HG03135 (cell line): ENCODE results near the gene YIPF2.
"Not testable (repeated sequence)": the region's sequence is repeated elsewhere in the genome, so short reads cannot be mapped to it uniquely, and the experiment has no call there.

Experiments
- ATAC-seq: cut with Tn5 transposase; IDR thresholded peaks from one replicate; pipeline ENCODE4 v1.9.1; 2021; ENCODE audit warnings: mild to moderate bottlenecking, moderate library complexity; ENCODE audit not compliant: unreplicated experiment

The YIPF2 gene

GRCh38 chr19:10941649-10942048 lies 13.2 kb upstream of the YIPF2 start:
- ATAC-seq = not testable (repeated sequence)

DNA sequence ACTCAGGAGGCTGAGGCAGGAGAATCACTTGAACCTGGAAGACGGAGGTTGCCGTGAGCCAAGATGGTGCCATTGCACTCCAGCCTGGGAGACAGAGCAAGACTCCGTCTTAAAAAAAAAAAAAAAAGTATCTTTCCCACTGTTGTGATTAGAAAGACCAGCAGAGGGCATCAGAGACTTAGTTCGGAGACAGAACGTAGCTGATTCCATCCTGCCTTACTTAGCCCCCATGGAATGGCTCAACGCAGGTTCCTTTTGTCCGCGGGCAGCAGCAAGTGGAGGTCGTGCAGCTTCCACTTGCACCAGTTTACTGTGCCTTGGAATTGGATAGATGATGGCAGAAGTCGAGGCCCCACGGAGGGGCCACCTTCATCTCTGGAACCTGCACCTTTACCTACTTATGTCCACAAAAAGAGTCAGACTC lies 8.2 kb upstream of the YIPF2 start:
- no peak for ATAC-seq

DNA sequence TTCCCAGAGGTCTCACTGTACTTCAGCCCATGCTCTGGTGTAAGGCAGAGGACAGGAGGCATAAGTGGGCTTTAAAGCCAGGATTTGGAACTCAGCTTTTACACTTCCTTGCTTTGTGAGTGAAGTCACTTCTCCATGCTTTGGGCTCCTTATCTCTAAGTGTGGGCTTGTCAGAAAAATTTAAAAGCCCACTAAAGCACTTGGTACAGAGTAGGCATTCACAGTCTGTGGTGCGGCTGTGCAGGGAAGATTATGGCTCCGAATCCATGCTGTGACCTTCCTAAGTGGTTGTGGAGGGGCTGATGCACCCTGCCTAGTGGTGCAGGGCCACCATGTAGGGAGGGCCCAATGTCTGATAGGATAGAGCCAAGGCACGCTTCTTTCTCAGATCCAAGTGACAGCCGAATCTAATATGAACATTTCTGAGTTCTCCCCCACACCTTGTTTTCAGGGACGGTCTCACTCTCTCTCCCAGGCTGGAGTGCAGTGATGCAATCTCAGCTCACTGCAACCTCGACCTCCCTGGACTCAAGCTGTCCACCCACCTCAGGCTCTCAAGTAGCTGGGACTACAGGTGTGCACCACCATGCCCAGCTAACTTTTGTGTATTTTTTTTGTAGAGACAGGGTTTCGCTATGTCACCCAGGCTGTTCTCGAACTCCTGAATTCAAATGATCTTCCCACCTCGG lies 7.1 kb upstream of the YIPF2 start:
- no peak for ATAC-seq

- ATAC-seq = no peak
Measured at GRCh38 chr19:10929402-10929794, 959 bp upstream of the YIPF2 start.

GRCh38 chr19:10927730-10928562 lies 493 bp downstream of the YIPF2 start:
- ATAC-seq = peak; percentile 4

- no peak for ATAC-seq
Measured at GRCh38 chr19:10924597-10924996, 3.8 kb downstream of the YIPF2 start.

DNA sequence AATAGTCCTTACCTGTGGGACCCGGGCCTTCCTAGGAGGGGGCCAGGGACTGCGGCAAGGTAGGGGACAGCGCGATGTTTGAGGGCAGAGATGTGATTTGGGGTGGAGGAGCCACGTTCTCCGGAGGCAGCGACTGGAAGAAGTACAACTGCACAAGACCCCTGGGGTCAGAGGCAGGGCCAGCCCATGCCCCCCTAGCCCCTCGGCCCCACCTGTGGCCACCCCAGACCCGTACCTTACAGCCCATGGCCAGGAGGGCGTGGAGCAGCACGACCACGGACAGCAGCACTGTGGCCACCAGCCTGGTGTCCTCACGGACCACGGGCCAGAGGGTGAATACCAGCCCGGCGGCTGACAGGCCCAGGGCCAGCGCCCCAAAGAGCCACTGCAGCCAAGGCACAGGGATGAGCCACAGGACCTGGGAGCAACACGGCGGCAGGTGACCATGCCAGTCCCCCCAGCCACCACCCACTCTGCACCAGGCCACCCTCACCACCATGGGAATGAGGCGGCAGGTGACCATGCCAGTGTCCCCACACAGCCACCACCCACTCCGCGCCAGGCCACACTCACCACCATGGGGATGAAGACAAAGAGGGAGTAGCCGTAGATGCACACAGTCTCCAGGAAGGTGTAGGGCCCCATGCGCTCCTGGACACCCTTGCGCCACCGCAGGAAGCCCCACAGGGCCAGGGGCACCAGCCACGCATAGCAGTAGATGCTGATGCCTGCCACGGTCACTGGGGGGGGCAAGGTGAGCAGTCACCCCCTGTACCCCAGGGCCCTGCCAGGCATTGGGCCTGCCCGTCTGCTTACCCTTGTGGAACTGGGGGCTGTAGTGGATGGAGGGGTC lies 5.0 kb downstream of the YIPF2 start:
- no peak for ATAC-seq

DNA sequence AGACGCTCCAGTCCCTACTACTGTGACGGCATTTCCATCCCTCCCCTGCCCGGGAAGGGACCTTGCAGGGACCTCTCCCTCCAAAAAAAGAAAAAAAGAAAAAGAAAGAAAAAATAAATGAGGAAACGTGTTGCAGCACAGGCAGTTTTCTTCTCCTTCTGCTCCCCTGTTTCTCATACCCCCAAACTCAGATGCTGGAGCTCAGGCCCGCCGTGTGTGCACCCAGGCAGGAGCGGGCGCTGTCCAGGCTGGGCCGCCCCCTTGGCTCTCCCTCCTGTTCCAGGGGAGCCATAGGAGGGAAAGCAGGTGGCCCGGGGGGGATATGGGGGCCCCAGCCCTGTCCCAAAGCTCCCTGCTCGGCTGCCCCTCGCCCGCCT lies 5.8 kb downstream of the YIPF2 start:
- no peak for ATAC-seq

DNA sequence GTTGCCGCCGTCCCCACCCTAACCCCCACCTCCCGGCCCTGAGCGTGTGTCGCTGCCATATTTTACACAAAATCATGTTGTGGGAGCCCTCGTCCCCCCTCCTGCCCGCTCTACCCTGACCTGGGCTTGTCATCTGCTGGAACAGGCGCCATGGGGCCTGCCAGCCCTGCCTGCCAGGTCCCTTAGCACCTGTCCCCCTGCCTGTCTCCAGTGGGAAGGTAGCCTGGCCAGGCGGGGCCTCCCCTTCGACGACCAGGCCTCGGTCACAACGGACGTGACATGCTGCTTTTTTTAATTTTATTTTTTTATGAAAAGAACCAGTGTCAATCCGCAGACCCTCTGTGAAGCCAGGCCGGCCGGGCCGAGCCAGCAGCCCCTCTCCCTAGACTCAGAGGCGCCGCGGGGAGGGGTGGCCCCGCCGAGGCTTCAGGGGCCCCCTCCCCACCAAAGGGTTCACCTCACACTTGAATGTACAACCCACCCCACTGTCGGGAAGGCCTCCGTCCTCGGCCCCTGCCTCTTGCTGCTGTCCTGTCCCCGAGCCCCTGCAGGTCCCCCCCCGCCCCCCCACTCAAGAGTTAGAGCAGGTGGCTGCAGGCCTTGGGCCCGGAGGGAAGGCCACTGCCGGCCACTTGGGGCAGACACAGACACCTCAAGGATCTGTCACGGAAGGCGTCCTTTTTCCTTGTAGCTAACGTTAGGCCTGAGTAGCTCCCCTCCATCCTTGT lies 6.4 kb downstream of the YIPF2 start:
- ATAC-seq = no peak

DNA sequence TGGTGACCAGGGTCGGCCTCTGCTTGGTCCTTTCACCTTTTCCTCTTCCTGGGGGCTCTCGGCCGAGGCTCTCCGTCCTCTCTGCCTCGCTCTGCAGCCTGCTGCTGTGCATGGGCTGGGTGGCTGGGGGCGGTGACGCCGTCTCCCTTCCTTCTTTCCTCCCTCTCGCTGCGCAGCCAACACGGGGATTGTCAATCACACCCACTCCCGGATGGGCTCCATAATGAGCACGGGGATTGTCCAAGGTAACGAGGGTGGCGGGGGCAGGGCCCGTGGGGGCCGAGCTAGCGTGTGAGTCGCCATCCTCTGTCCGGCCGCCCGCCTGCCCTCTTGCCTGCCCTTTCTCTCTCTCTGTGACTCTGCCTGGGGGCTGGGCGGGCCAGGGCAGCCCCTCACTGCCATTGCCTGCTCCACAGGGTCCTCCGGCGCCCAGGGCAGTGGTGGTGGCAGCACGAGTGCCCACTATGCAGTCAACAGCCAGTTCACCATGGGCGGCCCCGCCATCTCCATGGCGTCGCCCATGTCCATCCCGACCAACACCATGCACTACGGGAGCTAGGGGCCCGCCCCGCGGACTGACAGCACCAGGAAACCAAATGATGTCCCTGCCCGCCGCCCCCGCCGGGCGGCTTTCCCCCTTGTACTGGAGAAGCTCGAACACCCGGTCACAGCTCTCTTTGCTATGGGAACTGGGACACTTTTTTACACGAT lies 7.1 kb downstream of the YIPF2 start:
- no peak for ATAC-seq

- no peak for ATAC-seq
Measured at GRCh38 chr19:10920781-10921180, 7.7 kb downstream of the YIPF2 start.

- ATAC-seq = no peak
Measured at GRCh38 chr19:10920288-10920655, 8.2 kb downstream of the YIPF2 start.

DNA sequence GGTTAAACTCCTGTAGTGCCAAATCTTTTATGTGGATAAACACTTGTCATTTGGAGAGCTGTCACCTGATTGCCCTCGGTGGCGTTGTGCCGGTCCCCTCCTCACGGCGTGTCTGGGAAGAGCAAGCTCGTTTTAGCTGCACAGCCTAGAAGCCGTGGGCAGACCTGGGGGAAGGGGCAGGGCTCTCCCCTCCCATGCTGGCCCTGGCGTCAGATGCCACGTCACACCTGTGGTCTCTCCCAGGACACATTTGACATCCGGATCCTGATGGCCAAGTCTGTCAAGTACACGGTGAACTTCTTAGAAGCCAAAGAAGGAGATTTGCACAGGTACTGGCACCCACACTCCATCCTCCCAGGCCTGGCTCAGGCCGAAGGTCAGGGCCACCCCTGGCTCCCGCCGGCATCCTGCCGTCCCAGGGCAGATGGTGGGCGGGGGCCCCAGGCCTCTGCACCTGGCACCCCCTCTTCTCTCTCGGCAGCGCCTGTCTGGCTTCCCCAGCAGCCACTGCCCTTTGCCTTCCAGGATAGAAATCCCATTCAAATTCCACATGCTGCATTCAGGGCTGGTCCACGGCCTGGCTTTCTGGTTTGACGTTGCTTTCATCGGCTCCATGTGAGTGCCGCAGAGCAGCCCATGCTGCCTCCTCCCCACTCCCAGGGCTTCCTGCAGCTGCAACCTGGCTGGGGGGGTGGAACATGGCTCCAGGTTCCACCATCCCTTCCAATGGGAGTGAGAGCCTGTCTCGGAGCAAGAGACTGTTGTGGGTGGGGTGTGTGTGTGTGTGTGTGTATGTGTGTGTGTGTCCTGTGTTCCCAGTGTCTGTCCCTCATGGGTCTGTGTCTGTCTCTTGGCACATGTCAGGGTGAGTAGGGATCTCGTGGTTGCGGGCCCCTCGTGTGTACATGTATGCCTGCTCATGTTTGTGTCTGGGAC lies 8.8 kb downstream of the YIPF2 start:
- ATAC-seq = no peak

DNA sequence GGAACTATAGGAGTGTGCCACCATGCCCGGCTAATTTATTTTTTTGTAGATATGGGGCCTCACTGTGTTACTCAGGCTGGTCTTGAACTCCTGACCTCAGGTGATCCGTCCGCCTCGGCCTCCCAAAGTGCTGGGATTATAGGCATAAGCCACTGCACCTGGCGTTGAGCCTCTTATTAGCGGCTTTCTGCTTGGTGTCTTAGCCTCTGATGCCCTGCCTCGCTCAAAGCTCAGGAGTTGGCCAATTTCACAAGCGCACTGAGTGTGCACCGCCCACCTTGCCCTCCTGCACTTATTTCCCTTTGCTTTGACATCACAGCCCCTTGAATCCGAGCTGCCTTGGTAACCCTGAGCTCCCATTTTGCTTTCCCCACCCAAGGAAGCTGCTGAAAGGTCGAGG lies 10.1 kb downstream of the YIPF2 start:
- ATAC-seq = no peak

DNA sequence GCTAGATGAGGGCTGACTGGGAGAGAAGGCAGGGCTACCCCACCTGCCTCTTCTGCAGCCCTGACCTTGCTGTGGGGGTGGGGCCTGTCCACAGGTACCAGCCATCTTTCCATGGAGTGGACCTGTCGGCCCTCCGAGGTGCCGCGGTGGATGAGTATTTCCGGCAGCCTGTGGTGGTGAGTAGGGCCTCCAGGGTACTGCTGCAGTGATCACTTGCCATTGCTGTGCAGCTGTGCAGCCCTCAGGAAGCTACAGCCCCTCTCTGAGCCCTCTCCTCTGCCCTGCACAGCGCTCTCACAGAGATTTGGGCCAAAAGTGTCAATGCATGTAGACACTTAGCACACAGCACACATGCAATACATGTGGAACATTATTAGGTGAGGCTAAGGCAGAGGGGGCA lies 11.8 kb downstream of the YIPF2 start:
- ATAC-seq = no peak

GRCh38 chr19:10915130-10916091 lies 13.0 kb downstream of the YIPF2 start:
- ATAC-seq = no peak

GRCh38 chr19:10913716-10914340 lies 14.6 kb downstream of the YIPF2 start:
- no peak for ATAC-seq

- ATAC-seq = no peak
Measured at GRCh38 chr19:10912619-10913018, 15.8 kb downstream of the YIPF2 start.
